HG03342 (cell line): ENCODE measurements around the gene SHLD2.
A peak's percentile ranks its signal among the peaks of the same experiment; 100 is the strongest.
"Not testable (repeated sequence)": the region's sequence is repeated elsewhere in the genome, so short reads cannot be mapped to it uniquely, and the experiment has no call there.

Experiments
- ATAC-seq: cut with Tn5 transposase; IDR thresholded peaks from one replicate; pipeline ENCODE4 v1.9.1; 2021; ENCODE audit warnings: mild to moderate bottlenecking, moderate library complexity; ENCODE audit not compliant: unreplicated experiment

The SHLD2 gene

GRCh38 chr10:87142230-87143108 lies 47.5 kb downstream of the SHLD2 start:
- not testable (repeated sequence) for ATAC-seq

- not testable (repeated sequence) for ATAC-seq
Measured at GRCh38 chr10:87143109-87143418, 48.1 kb downstream of the SHLD2 start.

- ATAC-seq, result not testable (repeated sequence)
Measured at GRCh38 chr10:87145598-87145997, 50.6 kb downstream of the SHLD2 start.

GRCh38 chr10:87149020-87149609 lies 54.1 kb downstream of the SHLD2 start:
- not testable (repeated sequence) for ATAC-seq

- ATAC-seq, result not testable (repeated sequence)
Measured at GRCh38 chr10:87151516-87151915, 56.5 kb downstream of the SHLD2 start.

DNA sequence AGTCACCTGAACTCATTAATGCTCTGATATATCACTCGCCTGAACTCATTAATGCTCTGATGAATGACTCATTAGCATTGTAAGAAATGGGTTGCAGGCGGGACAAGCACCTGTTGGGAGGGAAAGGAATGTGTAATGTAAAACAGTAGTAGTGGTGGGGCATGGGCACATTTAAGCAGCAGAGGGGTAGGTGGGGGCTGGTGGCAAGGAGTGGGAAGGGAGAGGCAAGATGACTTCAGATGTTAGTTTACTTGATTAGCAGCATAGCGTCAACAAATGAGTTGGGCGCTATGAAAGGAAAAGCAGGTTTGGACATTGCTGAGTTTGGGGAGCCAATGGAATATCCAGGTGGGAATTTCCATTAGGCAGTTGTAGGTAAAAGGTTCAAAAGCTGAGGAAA lies 61.8 kb downstream of the SHLD2 start:
- ATAC-seq, result not testable (repeated sequence)

GRCh38 chr10:87157821-87158220 lies 62.8 kb downstream of the SHLD2 start:
- not testable (repeated sequence) for ATAC-seq

- ATAC-seq, result not testable (repeated sequence)
Measured at GRCh38 chr10:87162703-87163293, 67.8 kb downstream of the SHLD2 start.

DNA sequence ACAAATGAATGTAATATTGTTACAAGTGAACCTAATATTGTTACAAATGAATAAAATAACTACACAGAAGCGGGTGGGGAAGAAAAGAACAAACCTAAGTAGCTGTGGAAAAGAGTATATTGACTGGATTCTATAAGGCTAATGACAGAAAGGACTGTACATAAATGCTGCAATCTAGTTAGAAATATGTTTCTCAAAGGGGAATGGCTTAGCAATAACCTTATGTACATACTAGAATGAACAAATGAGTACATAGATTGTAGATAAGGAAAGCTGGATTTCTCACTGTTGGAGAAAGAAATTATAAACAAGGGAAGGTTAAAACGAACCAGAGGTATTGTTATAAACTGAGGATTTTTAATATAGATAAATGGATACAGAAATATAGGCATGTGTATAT lies 68.4 kb downstream of the SHLD2 start:
- ATAC-seq, result not testable (repeated sequence)

GRCh38 chr10:87169857-87170256 lies 74.9 kb downstream of the SHLD2 start:
- not testable (repeated sequence) for ATAC-seq

- not testable (repeated sequence) for ATAC-seq
Measured at GRCh38 chr10:87170705-87171104, 75.7 kb downstream of the SHLD2 start.

DNA sequence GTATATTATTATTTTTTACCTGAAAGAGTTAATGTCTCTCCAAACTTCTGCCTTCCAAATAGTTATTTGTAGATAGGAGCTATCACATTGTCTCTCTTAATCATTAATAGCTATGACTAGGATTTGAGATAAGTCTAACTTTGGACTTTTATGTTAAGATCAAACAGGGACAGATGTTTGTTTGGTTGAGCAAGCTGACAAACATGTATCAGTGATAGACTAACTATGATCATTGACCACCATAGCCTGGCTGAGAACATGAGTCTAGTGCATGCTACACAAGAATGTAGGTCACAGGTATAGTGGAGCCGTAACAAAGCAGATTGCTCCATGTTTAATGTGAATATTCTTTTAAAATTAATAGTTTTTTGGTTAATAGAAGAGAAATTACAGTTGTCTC lies 76.7 kb downstream of the SHLD2 start:
- not testable (repeated sequence) for ATAC-seq

GRCh38 chr10:87172178-87172577 lies 77.2 kb downstream of the SHLD2 start:
- not testable (repeated sequence) for ATAC-seq

GRCh38 chr10:87177587-87177986 lies 82.6 kb downstream of the SHLD2 start:
- not testable (repeated sequence) for ATAC-seq

DNA sequence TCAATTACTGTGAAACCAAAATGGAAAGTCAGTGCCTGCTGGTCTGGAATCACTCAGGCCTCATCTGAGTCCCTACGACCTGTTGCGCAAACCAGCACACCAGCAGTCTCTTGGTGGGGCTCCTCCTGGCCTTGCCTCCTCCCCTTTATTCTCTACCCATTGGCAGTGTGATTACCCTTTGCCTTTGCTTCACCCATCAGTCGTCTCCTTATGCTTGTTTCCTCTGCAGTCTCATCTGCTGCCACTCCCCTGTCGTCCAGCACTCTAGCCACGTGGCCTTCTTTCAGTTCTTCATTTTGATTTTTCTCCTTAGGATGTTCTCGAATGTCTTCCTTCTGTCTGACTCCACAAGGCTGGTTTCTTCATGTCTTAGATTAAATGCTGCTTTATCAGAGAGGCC lies 89.4 kb downstream of the SHLD2 start:
- not testable (repeated sequence) for ATAC-seq

- ATAC-seq, result not testable (repeated sequence)
Measured at GRCh38 chr10:87186016-87186415, 91.0 kb downstream of the SHLD2 start.

DNA sequence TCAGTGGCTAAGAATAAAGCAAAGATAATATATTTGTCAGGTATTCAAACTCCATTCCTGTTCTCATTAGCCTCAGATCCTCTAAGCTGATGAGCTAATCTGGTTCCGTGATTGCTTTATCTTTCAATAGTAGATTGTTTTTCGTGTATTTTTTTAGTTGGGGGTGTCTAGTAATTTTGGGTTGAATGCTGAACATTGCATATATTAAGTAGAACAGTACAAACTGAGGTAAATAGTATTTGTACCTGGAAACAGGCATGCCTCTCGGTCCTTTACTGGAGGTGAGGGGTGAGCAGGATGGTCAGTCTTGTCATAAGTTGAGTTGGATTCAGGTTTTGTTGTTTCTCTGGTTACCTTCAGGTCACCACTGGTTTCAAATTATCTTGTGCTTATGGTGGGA lies 92.6 kb downstream of the SHLD2 start:
- not testable (repeated sequence) for ATAC-seq

- ATAC-seq, result not testable (repeated sequence)
Measured at GRCh38 chr10:87191841-87192240, 96.8 kb downstream of the SHLD2 start.

DNA sequence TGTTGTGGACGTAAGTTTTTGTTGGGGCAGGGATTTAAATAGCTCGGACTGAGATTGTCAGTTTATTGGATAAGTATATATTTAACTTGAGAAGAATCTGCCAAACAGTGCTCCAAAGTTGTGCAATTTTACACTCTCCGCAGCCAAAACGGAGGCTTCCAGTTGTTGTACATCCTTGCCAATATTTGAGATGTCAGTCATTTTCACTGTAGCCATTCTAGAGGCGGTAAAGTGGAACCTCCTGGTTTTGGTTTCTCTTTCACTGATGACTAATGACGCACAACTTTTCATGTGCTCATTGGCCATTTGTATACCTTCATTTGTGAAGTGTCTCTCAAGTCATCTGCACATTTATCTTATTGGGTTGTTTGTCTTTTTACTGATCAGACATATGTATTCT lies 105.9 kb downstream of the SHLD2 start:
- ATAC-seq, result peak; percentile 55

DNA sequence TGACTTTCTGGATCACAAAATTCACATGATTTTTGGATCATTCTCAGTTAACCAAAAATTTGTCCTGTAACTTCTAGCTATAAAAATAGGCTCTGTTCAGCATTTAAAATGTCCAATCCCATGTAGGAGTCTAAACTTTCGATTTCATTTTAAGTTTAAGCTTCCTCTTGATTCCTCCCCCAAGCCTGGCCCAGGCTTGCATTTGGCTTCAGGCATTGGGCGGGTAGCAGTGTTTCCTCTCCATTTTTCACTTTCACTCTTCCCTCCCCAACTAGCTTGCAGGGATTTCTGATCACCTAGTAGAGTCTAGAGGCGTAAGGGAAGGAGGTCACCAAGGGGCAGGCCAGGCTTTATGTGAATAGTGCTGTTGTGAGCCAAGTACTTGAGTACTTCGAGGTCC lies 109.8 kb downstream of the SHLD2 start:
- ATAC-seq, result not testable (repeated sequence)

- ATAC-seq, result not testable (repeated sequence)
Measured at GRCh38 chr10:87206922-87207321, 111.9 kb downstream of the SHLD2 start.

DNA sequence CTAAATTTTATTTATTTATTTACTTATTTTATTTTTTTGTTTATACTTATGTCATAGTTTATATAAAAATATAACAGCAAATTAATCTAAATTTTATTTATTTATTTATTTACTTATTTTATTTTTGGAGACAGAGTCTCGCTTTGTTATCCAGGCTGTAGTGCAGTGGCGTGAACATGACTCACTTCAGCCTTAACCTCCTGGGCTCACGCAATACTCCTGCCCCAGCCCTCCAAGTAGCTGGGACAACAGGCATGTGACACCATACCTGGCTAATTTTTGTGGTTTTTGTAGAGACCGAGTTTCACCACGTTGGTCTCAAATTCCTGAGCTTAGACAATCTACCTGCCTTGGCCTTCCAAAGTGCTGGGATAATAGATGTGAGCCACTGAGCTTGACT lies 115.3 kb downstream of the SHLD2 start:
- ATAC-seq, result not testable (repeated sequence)
